GM23338 (cell line): ENCODE results near the gene ZCCHC24. TPM values are rescaled to one million over a fixed set of nuclear protein-coding genes. Genes with fewer than 3 reads are reported as not detected.

Experiments used
- ATAC-seq: fragments of 200-7000 bp; cut with Tn5 transposase; 3 replicates; pipeline ENCODE4 v1.9.1; 2020
- DNase-seq: peaks from one replicate; pipeline ENCODE4 v3.0.0-alpha.2; 2015; ENCODE audit warnings: low spot score
- H2AFZ ChIP-seq: fragments of 200-600 bp; sonication (generic); 2 replicates; pipeline ENCODE4 v1.8.0; 2016; ENCODE audit warnings: antibody characterized with exemption, mild to moderate bottlenecking, moderate library complexity
- H3F3A ChIP-seq: fragments of 200-600 bp; sonication (generic); replicated peaks from 2 replicates; pipeline ENCODE4 v1.8.0; 2017; ENCODE audit warnings: antibody characterized with exemption, mixed run types, low read depth
- H3K27ac ChIP-seq: fragments of 200-600 bp; sonication (generic); 2 replicates; pipeline ENCODE4 v1.6.1; 2016; ENCODE audit warnings: low read depth
- H3K27me3 ChIP-seq: fragments of 200-600 bp; sonication (generic); 2 replicates; pipeline ENCODE4 v1.8.0; 2016; ENCODE audit warnings: mild to moderate bottlenecking, mixed run types, moderate library complexity; ENCODE audit not compliant: insufficient read depth
- H3K36me3 ChIP-seq: fragments of 200-600 bp; sonication (generic); 2 replicates; pipeline ENCODE4 v1.8.0; 2016; ENCODE audit warnings: mild to moderate bottlenecking; ENCODE audit not compliant: insufficient read depth
- H3K4me1 ChIP-seq: fragments of 200-600 bp; sonication (generic); 2 replicates; pipeline ENCODE4 v1.8.0; 2016; ENCODE audit warnings: mild to moderate bottlenecking, moderate library complexity; ENCODE audit not compliant: insufficient read depth
- H3K4me2 ChIP-seq: fragments of 200-600 bp; sonication (generic); 2 replicates; pipeline ENCODE4 v1.7.1; 2017; ENCODE audit warnings: mixed run types
- H3K4me3 ChIP-seq: fragments of 200-600 bp; sonication (generic); 2 replicates; pipeline ENCODE4 v1.6.1; 2016; ENCODE audit warnings: mixed run types
- H3K79me2 ChIP-seq: fragments of 200-600 bp; sonication (generic); replicated peaks from 2 replicates; pipeline ENCODE4 v1.8.0; 2017; ENCODE audit warnings: mild to moderate bottlenecking; ENCODE audit not compliant: insufficient read depth
- H3K9me2 ChIP-seq: fragments of 200-600 bp; sonication (generic); 2 replicates; pipeline ENCODE4 v1.8.0; 2017; ENCODE audit not compliant: insufficient read depth
- H4K20me1 ChIP-seq: fragments of 200-600 bp; sonication (generic); replicated peaks from 2 replicates; pipeline ENCODE4 v1.8.0; 2017; ENCODE audit warnings: mild to moderate bottlenecking; ENCODE audit not compliant: insufficient read depth
- H3K27ac Mint-ChIP-seq: 2 replicates; pipeline ENCODE4 v1.8.0; 2020; ENCODE audit warnings: inconsistent platforms, mild to moderate bottlenecking, moderate library complexity, mixed read lengths
- H3K27me3 Mint-ChIP-seq: 3 replicates; pipeline ENCODE4 v1.8.0; 2022; ENCODE audit warnings: low read depth, mild to moderate bottlenecking, moderate library complexity, mixed read lengths, inconsistent platforms; ENCODE audit not compliant: insufficient read depth, poor library complexity
- H3K36me3 Mint-ChIP-seq: 3 replicates; pipeline ENCODE4 v1.8.0; 2021; ENCODE audit warnings: low read depth, mild to moderate bottlenecking, inconsistent platforms, moderate library complexity, mixed read lengths
- H3K4me1 Mint-ChIP-seq: 3 replicates; pipeline ENCODE4 v1.8.0; 2020; ENCODE audit warnings: mild to moderate bottlenecking, inconsistent platforms, mixed read lengths
- H3K4me3 Mint-ChIP-seq: 3 replicates; pipeline ENCODE4 v1.8.0; 2021; ENCODE audit warnings: moderate library complexity, mild to moderate bottlenecking, inconsistent platforms, mixed read lengths
- H3K9me3 Mint-ChIP-seq: 3 replicates; pipeline ENCODE4 v1.8.0; 2020; ENCODE audit warnings: moderate library complexity, mild to moderate bottlenecking, inconsistent platforms, mixed read lengths
- EZH2 ChIP-seq: fragments of 200-600 bp; sonication (generic); IDR thresholded peaks from one replicate; pipeline ENCODE4 v1.8.0; 2017; ENCODE audit warnings: antibody characterized with exemption, mild to moderate bottlenecking, low read depth; ENCODE audit not compliant: unreplicated experiment
- EZH2phosphoT487 ChIP-seq: fragments of 200-600 bp; sonication (generic); IDR thresholded peaks from one replicate; pipeline ENCODE4 v1.8.1; 2018; ENCODE audit warnings: antibody characterized with exemption; ENCODE audit not compliant: unreplicated experiment
- JUNB ChIP-seq: IDR thresholded peaks from one replicate; pipeline ENCODE4 v1.6.1; 2016; ENCODE audit warnings: antibody characterized with exemption; ENCODE audit not compliant: unreplicated experiment
- NANOG ChIP-seq: IDR thresholded peaks from 2 replicates; pipeline ENCODE4 v1.6.1; 2016; ENCODE audit warnings: antibody characterized with exemption, borderline replicate concordance
- POLR2AphosphoS5 ChIP-seq: IDR thresholded peaks from 2 replicates; pipeline ENCODE4 v1.6.1; 2016; ENCODE audit warnings: antibody characterized with exemption, low read depth
- REST ChIP-seq: IDR thresholded peaks from one replicate; pipeline ENCODE4 v1.6.1; 2018; ENCODE audit warnings: antibody characterized with exemption; ENCODE audit not compliant: unreplicated experiment
- STAT1 ChIP-seq: IDR thresholded peaks from one replicate; pipeline ENCODE4 v1.6.1; 2016; ENCODE audit warnings: antibody characterized with exemption; ENCODE audit not compliant: unreplicated experiment
- ZNF462 ChIP-seq: fragments of 250-450 bp; sonication (Bioruptor Pico); IDR thresholded peaks from 2 replicates; pipeline ENCODE4 v1.5.0; 2020; ENCODE audit warnings: mild to moderate bottlenecking, moderate library complexity
- polyA plus RNA-seq: library from polyadenylated mRNA; unstranded; fragments of >200 nt; fragmentation: Nextera tagmentation; extraction: Ambion mirVana; gene quantifications from 2 replicates; pipeline ENCODE4 v1.2.1, GENCODE V29; 2016
- total RNA-seq: library from RNA; depleted of rRNA; stranded (reverse); fragments of >200 nt; shearing (Covaris generic); gene quantifications from 2 replicates; pipeline ENCODE4 v1.2.3, GENCODE V29; 2014
- TF ChIP-seq, protein P1 (sequence below), 2 experiments: fragments of 200-600 bp in 1 of 2; sonication (generic) in 1 of 2; conservative IDR thresholded peaks; 2 replicates each; pipeline versions ENCODE4 v1.5.1 to v1.6.1; 2016 to 2017; ENCODE audit warnings: antibody characterized with exemption in 2 of 2, low read depth in 2 of 2, mild to moderate bottlenecking in 2 of 2, moderate library complexity in 1 of 2

Gene ZCCHC24
- total and polyA plus RNA-seq, 2 experiments from 2014 or later: 2.0 to 10.1 TPM

- no peak for TF ChIP-seq JUNB
- TF ChIP-seq, protein P1, sequence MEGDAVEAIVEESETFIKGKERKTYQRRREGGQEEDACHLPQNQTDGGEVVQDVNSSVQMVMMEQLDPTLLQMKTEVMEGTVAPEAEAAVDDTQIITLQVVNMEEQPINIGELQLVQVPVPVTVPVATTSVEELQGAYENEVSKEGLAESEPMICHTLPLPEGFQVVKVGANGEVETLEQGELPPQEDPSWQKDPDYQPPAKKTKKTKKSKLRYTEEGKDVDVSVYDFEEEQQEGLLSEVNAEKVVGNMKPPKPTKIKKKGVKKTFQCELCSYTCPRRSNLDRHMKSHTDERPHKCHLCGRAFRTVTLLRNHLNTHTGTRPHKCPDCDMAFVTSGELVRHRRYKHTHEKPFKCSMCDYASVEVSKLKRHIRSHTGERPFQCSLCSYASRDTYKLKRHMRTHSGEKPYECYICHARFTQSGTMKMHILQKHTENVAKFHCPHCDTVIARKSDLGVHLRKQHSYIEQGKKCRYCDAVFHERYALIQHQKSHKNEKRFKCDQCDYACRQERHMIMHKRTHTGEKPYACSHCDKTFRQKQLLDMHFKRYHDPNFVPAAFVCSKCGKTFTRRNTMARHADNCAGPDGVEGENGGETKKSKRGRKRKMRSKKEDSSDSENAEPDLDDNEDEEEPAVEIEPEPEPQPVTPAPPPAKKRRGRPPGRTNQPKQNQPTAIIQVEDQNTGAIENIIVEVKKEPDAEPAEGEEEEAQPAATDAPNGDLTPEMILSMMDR (conservative IDR thresholded peaks at IDR 0.05; ENCODE audit: low read depth in 2 of 2): no peak
- no peak for TF ChIP-seq NANOG
- no peak for TF ChIP-seq ZNF462 (CRISPR knock-in tag)
- no peak for TF ChIP-seq EZH2phosphoT487
Observed at GRCh38 chr10:79376078-79376628, 69.3 kb downstream of the ZCCHC24 start (continued).

DNA sequence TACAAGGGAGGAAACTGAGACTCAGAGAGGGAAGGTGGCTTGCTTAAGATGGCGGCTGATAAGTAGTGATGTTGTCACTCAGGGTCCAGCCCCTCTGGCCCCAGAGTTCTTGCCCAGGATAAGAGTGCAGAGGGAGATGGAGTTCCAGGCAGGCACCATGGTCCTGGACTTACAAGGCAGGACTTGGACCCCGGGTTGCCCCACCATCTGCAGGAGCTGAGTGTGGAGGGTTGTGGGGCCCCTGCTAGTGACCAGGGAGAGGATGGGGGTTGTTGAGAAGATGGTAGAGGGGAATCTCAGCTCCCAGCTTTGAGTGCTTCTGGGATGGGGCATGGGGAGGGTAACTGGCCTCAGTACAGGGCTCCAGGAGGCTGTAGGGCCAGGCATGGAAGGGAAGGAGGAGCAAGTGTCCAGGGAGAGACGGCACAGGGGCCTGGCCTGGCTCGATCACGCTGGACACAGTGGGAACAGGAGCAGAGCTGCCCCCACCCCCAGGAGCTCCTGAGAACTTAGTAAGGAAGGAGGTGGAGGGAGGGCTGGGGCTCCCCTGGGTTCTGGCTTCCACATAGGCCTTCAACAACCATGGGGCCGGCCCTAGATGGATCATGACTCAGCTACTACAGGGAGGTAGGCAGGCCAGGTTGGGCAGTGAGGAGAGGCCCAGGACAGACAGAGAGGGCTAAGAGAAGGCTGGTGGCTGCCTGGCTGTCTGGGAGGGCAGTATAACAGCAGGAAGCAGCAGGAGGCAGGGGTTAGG is 69.9 kb downstream of the ZCCHC24 start:
- no peaks in the 10 kb centered on the region; the same call in 1 of the 2 replicates for H3F3A ChIP-seq
- ATAC-seq (no peak), DNase-seq (no peak)
- H2AFZ ChIP-seq: no peak overlapping the region
- Mint-ChIP-seq H3K36me3 (no peaks in the 10 kb centered on the region), H3K9me3 (peaks cover 6% of the 10 kb centered on the region; the same call in 2 of the 3 replicates), H3K4me1 (peaks cover 3% of the 10 kb centered on the region; the same call in 1 of the 3 replicates), H3K27ac (no peak overlapping the region), H3K4me3 (no peak overlapping the region), H3K27me3 (peaks cover 5% of the 10 kb centered on the region)
- no peak for TF ChIP-seq POLR2AphosphoS5
- TF ChIP-seq JUNB: no peak
- TF ChIP-seq EZH2: no peak
- no peak for TF ChIP-seq STAT1
- TF ChIP-seq REST: no peak
- no peaks in the 10 kb centered on the region for H4K20me1 ChIP-seq
- no peak overlapping the region for H3K4me2 ChIP-seq
- no peaks in the 10 kb centered on the region for H3K79me2 ChIP-seq
- H3K4me1 ChIP-seq: no peaks in the 10 kb centered on the region
- H3K27me3 ChIP-seq: no peaks in the 10 kb centered on the region
- H3K4me3 ChIP-seq: no peak overlapping the region
- no peaks in the 10 kb centered on the region for H3K36me3 ChIP-seq
- no peak overlapping the region for H3K27ac ChIP-seq
- no peaks in the 10 kb centered on the region for H3K9me2 ChIP-seq
